ENCODE measurements around the gene LIPC. TPM values are rescaled to one million over a fixed set of nuclear protein-coding genes. Genes with fewer than 3 reads are reported as not detected.

Gene LIPC
- 0.11 to 0.16 TPM in 2 of 5 replicates, not detected in the others for total RNA-seq (2022; extraction: Qiagen RNA extraction; ENCODE audit: low read depth)

GRCh38 chr15:58431221-58432149, at the start of gene LIPC:
TSS of gene LIPC (plus strand) at chr15:58431991. CDS start at chr15:58432033, 42 bp downstream.

